Glutamatergic neuron (in vitro differentiated cells): ENCODE data around the gene PBX1. TPM values are rescaled to one million over a fixed set of nuclear protein-coding genes. Genes with fewer than 3 reads are reported as not detected.

Experiments used
- DNase-seq: peaks from one replicate; pipeline ENCODE4 v3.0.0; 2022
- H3K27ac Mint-ChIP-seq: one replicate; pipeline ENCODE4 v1.8.0; 2020; ENCODE audit warnings: mild to moderate bottlenecking, mixed read lengths, inconsistent platforms; ENCODE audit not compliant: unreplicated experiment
- H3K27me3 Mint-ChIP-seq: one replicate; pipeline ENCODE4 v1.8.0; 2020; ENCODE audit warnings: mild to moderate bottlenecking, moderate library complexity, mixed read lengths, inconsistent platforms; ENCODE audit not compliant: unreplicated experiment
- H3K36me3 Mint-ChIP-seq: one replicate; pipeline ENCODE4 v1.8.0; 2020; ENCODE audit warnings: mild to moderate bottlenecking, mixed read lengths, inconsistent platforms; ENCODE audit not compliant: unreplicated experiment
- H3K4me1 Mint-ChIP-seq: one replicate; pipeline ENCODE4 v1.8.0; 2020; ENCODE audit warnings: mild to moderate bottlenecking, low read depth, mixed read lengths, inconsistent platforms; ENCODE audit not compliant: unreplicated experiment
- H3K4me3 Mint-ChIP-seq: one replicate; pipeline ENCODE4 v1.8.0; 2020; ENCODE audit warnings: mild to moderate bottlenecking, mixed read lengths, inconsistent platforms; ENCODE audit not compliant: unreplicated experiment
- H3K9me3 Mint-ChIP-seq: one replicate; pipeline ENCODE4 v1.8.0; 2020; ENCODE audit warnings: mild to moderate bottlenecking, moderate library complexity, mixed read lengths, inconsistent platforms; ENCODE audit not compliant: unreplicated experiment
- total RNA-seq: library from RNA; stranded (reverse); fragmentation: NEBNext Ultra II Directional; extraction: Animal tissue kit (Norgen Biotek cat#: 25700); gene quantifications from one replicate; pipeline ENCODE4 v1.2.1, GENCODE V29; 2021; ENCODE audit not compliant: unreplicated experiment
- TF ChIP-seq, protein P1 (sequence below): fragments of 200-600 bp; sonication (generic); IDR thresholded peaks from one replicate; pipeline ENCODE4 v1.5.0; 2021; ENCODE audit not compliant: partially characterized antibody, unreplicated experiment

The PBX1 gene
- total RNA-seq, 1 donor from 2014 or later, result 98.7 TPM

- H3K27me3 Mint-ChIP-seq, result no peaks in the 10 kb centered on the region
These were observed 64.8 kb downstream of the PBX1 start for GRCh38 chr1:164623805-164624204.

GRCh38 chr1:164624400-164624799 lies 65.4 kb downstream of the PBX1 start:
- H3K9me3 Mint-ChIP-seq, result no peaks in the 10 kb centered on the region
- TF ChIP-seq, protein P1, sequence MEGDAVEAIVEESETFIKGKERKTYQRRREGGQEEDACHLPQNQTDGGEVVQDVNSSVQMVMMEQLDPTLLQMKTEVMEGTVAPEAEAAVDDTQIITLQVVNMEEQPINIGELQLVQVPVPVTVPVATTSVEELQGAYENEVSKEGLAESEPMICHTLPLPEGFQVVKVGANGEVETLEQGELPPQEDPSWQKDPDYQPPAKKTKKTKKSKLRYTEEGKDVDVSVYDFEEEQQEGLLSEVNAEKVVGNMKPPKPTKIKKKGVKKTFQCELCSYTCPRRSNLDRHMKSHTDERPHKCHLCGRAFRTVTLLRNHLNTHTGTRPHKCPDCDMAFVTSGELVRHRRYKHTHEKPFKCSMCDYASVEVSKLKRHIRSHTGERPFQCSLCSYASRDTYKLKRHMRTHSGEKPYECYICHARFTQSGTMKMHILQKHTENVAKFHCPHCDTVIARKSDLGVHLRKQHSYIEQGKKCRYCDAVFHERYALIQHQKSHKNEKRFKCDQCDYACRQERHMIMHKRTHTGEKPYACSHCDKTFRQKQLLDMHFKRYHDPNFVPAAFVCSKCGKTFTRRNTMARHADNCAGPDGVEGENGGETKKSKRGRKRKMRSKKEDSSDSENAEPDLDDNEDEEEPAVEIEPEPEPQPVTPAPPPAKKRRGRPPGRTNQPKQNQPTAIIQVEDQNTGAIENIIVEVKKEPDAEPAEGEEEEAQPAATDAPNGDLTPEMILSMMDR, result no peak
- H3K4me1 Mint-ChIP-seq, result peaks cover 32% of the 10 kb centered on the region
- no peaks in the 10 kb centered on the region for H3K36me3 Mint-ChIP-seq
- no peak for DNase-seq
- no peaks in the 10 kb centered on the region for H3K27me3 Mint-ChIP-seq
- no peak overlapping the region for H3K4me3 Mint-ChIP-seq
- no peak overlapping the region for H3K27ac Mint-ChIP-seq

More at GRCh38 chr1:164623805-164624204, 64.8 kb downstream of the PBX1 start:
- TF ChIP-seq, protein P1, result no peak
- Mint-ChIP-seq H3K9me3 (no peaks in the 10 kb centered on the region), H3K36me3 (no peaks in the 10 kb centered on the region), H3K4me3 (no peak overlapping the region), H3K27ac (no peak overlapping the region), H3K4me1 (peaks cover 31% of the 10 kb centered on the region)
- no peak for DNase-seq

DNA sequence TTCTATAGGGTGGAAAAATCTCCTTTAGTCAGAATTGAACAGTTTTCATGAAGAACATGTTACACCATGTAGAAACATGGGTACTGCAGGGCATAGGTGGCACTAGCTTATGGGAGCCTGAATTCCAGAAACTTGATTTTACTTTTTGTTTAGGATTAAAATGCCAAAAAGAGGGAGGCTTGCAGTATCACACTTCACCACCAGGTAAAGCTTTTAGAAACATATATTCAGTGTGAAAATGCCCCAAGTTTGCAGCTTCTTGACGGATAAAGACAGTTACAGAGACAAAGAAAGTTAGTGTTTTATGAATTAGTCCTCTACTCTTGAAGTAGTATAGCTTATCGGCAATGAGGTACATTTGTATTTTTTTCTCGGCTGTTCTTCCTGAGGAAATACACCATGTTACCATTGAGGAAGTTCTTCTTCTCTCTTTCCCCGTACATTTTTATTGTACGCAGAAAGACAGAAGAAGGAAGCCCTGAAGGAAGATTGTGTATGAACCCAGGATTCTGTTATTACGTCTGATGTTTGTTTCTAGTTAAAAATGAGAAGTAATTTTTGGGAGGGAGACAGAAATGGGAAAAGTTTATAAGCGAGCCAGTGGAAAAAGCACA lies 66.1 kb downstream of the PBX1 start:
- Mint-ChIP-seq H3K27ac (no peak overlapping the region), H3K4me1 (peaks cover 31% of the 10 kb centered on the region), H3K27me3 (no peaks in the 10 kb centered on the region), H3K36me3 (no peaks in the 10 kb centered on the region), H3K4me3 (no peak overlapping the region), H3K9me3 (no peaks in the 10 kb centered on the region)
- no peak for DNase-seq
- TF ChIP-seq, protein P1, result peak; percentile 75

- DNase-seq, result no peak
- Mint-ChIP-seq H3K36me3 (no peaks in the 10 kb centered on the region), H3K4me1 (peaks cover 29% of the 10 kb centered on the region), H3K27me3 (no peaks in the 10 kb centered on the region), H3K27ac (no peak overlapping the region), H3K9me3 (no peaks in the 10 kb centered on the region), H3K4me3 (no peak overlapping the region)
- TF ChIP-seq, protein P1, result no peak
These were observed 69.8 kb downstream of the PBX1 start for GRCh38 chr1:164628772-164629171.

GRCh38 chr1:164629971-164630370 lies 71.0 kb downstream of the PBX1 start:
- Mint-ChIP-seq H3K36me3 (no peaks in the 10 kb centered on the region), H3K9me3 (no peaks in the 10 kb centered on the region), H3K27ac (no peak overlapping the region), H3K4me1 (peaks cover 25% of the 10 kb centered on the region), H3K27me3 (no peaks in the 10 kb centered on the region), H3K4me3 (no peak overlapping the region)
- TF ChIP-seq, protein P1, result no peak
- DNase-seq, result no peak
